Tibial artery (tissue), 4 donors: ENCODE measurements around the gene OTOP1.
"Not testable (repeated sequence)": the region's sequence is repeated elsewhere in the genome, so short reads cannot be mapped to it uniquely, and the experiment has no call there.

ENCODE experiments used
- DNase-seq, 2 donors: peaks; one replicate each; pipeline ENCODE4 v3.0.0-alpha.2; 2019
- H3K27ac ChIP-seq, 2 donors: fragments of 200-600 bp; sonication (generic) in 1 of 2; 1 replicate in 1 of 2; 2 replicates in 1 of 2; pipeline ENCODE4 v1.5.1; 2018 to 2019; ENCODE audit warnings: mild to moderate bottlenecking in 1 of 2
- H3K27me3 ChIP-seq, 2 donors: fragments of 200-600 bp; sonication (generic) in 1 of 2; one replicate each; pipeline versions ENCODE4 v1.5.1 to v1.6.0; 2016 to 2019
- H3K36me3 ChIP-seq, 3 donors: fragments of 200-600 bp; sonication (generic) in 2 of 3; one replicate each; pipeline ENCODE4 v1.5.1; 2016 to 2019; ENCODE audit warnings: mild to moderate bottlenecking in 2 of 3
- H3K4me1 ChIP-seq, 4 donors: fragments of 200-600 bp; sonication (generic) in 2 of 4; 1 replicate in 3 of 4; 2 replicates in 1 of 4; pipeline ENCODE4 v1.5.1; 2016 to 2019
- H3K4me3 ChIP-seq, 2 donors: fragments of 200-600 bp; sonication (generic) in 1 of 2; 1 replicate in 1 of 2; 2 replicates in 1 of 2; pipeline ENCODE4 v1.5.1; 2018 to 2019; ENCODE audit warnings: mild to moderate bottlenecking in 2 of 2
- H3K9me3 ChIP-seq, 3 donors: fragments of 200-600 bp; sonication (generic) in 1 of 3; one replicate each; pipeline ENCODE4 v1.5.1; 2016 to 2019
- intact Hi-C: fragments of 100-400 bp; cut with DNase I; formaldehyde crosslinking; loops from one replicate; pipeline ENCODE4 v1.15.0; 2023; ENCODE audit warnings: low total_unique reads

The OTOP1 gene

DNA sequence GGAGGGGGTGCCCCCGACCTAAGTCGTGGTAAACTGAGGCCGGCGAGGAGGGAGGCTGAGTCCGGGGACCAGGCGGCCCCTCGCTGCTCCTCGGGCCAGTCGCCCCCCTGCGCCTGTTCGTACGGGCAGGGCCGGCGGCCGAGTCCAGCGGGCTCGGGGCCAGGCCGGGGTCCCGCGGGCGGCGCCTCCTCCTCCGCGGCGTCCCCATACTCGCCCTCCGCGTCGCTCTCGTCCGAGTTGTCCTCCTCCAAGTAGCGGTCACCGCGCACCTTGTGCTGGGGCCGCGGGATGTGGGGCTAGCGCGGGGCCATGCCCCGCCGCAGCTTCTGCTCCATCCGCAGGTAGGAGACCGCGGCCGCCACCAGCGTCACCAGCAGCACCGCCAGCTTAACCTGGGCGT is 83.4 kb downstream of the OTOP1 start:
- DNase-seq, intact Hi-C loops: not testable (repeated sequence)

DNA sequence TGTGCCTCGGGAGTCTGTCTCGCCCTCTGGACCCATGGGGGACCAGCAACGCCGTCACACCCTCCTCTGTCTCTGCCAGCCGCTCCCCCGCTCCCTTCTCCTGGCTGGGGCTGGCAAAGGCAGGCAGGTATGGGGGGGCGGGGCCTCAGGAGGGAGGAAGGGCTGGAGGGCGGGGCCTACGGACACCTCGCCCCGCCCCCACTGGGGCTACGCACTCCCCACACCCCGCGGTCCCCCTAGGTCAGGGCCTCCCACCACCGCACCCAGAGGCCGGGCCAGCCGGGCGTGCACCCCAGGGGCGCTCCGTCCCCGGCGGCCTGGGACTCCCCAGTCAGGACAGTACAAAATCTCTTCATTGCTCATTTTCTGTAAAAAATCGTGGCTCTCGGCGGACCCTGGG is 84.0 kb downstream of the OTOP1 start:
- intact Hi-C loops, H3K9me3 ChIP-seq, DNase-seq, H3K4me3 ChIP-seq, H3K27ac ChIP-seq, H3K4me1 ChIP-seq, H3K36me3 ChIP-seq: not testable (repeated sequence)
- H3K27me3 ChIP-seq, result peaks cover 0 to 28% of the 10 kb centered on the region in 2 donors

More for the DNA sequence above, 83.4 kb downstream of the OTOP1 start:
- H3K9me3 ChIP-seq, H3K36me3 ChIP-seq, H3K4me1 ChIP-seq, H3K27ac ChIP-seq, H3K4me3 ChIP-seq: not testable (repeated sequence)
- H3K27me3 ChIP-seq, result peaks cover 0 to 31% of the 10 kb centered on the region in 2 donors

DNA sequence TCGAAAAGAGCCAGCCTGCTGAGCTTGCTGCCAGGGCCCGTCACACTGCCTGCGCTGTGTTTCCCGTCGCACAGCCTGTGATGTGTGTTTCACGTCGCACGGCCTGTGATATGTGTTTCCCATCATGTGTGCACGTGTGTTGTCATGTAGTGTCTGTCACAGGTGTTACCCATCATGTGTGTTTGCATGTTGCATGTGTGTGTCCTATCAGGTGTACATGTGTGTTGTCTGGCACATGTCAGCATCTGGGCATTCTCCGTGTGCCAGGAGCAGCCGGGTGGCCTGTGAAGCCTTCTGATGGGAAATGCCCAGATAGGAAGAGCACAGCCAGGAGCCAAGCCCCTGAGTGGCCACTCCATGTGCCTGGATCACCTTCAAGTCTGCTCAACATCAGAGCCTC is 85.5 kb downstream of the OTOP1 start:
- H3K27ac ChIP-seq, intact Hi-C loops, DNase-seq, H3K36me3 ChIP-seq, H3K4me1 ChIP-seq, H3K4me3 ChIP-seq, H3K9me3 ChIP-seq: not testable (repeated sequence)
- H3K27me3 ChIP-seq, result peaks cover 0 to 21% of the 10 kb centered on the region in 2 donors
